ENCODE data around the gene PBX3.

- TF ChIP-seq CTCF (IDR thresholded peaks at IDR 0.05) (no peak), POLR2A (IDR thresholded peaks at IDR 0.05) (no peak), POLR2AphosphoS5 (IDR thresholded peaks at IDR 0.05) (no peak), EP300 (IDR thresholded peaks at IDR 0.05) (no peak)
These were observed 173.2 kb downstream of the PBX3 start for GRCh38 chr9:125920402-125920801.

Data from suprapubic skin (tissue), 4 donors.